GM12878 (cell line): ENCODE data around the gene LDLRAD4. TPM values are rescaled to one million over a fixed set of nuclear protein-coding genes. Genes with fewer than 3 reads are reported as not detected.
A peak's percentile ranks its signal among the peaks of the same experiment; 100 is the strongest.

ENCODE experiments used
- ATAC-seq: fragments of 200-7000 bp; cut with Tn5 transposase; 3 replicates; pipeline ENCODE4 v1.9.1; 2020; ENCODE audit warnings: mild to moderate bottlenecking, moderate library complexity
- BruUV-seq: library from RNA; stranded (reverse); fragments of 400-500 nt; replicated peaks from 2 replicates; lab custom pipeline; 2021; lab: Mats Ljungman, UMichigan
- CTCF ChIA-PET: fragments of 300-600 bp; sonication (Branson Sonifier 250); formaldehyde crosslinking; extraction: SDS; loops from one replicate; lab custom pipeline; 2021; ENCODE audit warnings: inconsistent platforms; lab: Yijun Ruan, JAX
- POLR2A ChIA-PET: fragments of 350-600 bp; formaldehyde crosslinking; extraction: SDS; loops from one replicate; lab custom pipeline; 2021; ENCODE audit warnings: inconsistent platforms; lab: Charles Lee
- RAD21 ChIA-PET: fragments of 300-600 bp; sonication (Branson Sonifier 250); formaldehyde crosslinking; loops from one replicate; lab custom pipeline; 2023; ENCODE audit warnings: antibody characterized with exemption; ENCODE audit not compliant: unreplicated experiment; lab: Charles Lee
- SMC1A ChIA-PET: fragments of 300-600 bp; sonication (Branson Sonifier 250); formaldehyde crosslinking; loops from one replicate; lab custom pipeline; 2023; ENCODE audit not compliant: unreplicated experiment, uncharacterized antibody; lab: Charles Lee
- DNase-seq: peaks from one replicate; pipeline ENCODE4 v3.0.0-alpha.2; 2011; ENCODE audit warnings: low read depth, low spot score
- FAIRE-seq: peaks from 3 replicates; lab custom pipeline; 2011; peaks lifted over from hg19 to GRCh38; lab: Jason Lieb, UNC
- H2AFZ ChIP-seq: 2 replicates; pipeline ENCODE4 v1.6.0; 2011; ENCODE audit warnings: low read depth, low read length, control low read depth; ENCODE audit not compliant: control insufficient read depth
- H3K27ac ChIP-seq: 2 replicates; pipeline ENCODE4 v1.5.1; 2011; ENCODE audit warnings: control low read depth; ENCODE audit not compliant: control insufficient read depth, insufficient read depth
- H3K27me3 ChIP-seq, 2 experiments: replicated peaks in 1 of 2; 2 replicates each; pipeline versions ENCODE4 v1.6.0 to v1.6.1; 2011; ENCODE audit warnings: low read length in 1 of 2; ENCODE audit not compliant: control insufficient read depth in 2 of 2, insufficient read depth in 2 of 2
- H3K36me3 ChIP-seq, 2 experiments: 2 replicates each; pipeline ENCODE4 v1.5.1; 2011; ENCODE audit warnings: low read length in 1 of 2; ENCODE audit not compliant: control insufficient read depth in 2 of 2, insufficient read depth in 2 of 2
- H3K4me1 ChIP-seq: 2 replicates; pipeline ENCODE4 v1.6.1; 2011; ENCODE audit warnings: mild to moderate bottlenecking, low read length, moderate library complexity, mixed read lengths; ENCODE audit not compliant: control insufficient read depth, insufficient read depth
- H3K4me2 ChIP-seq: 2 replicates; pipeline ENCODE4 v1.6.0; 2011; ENCODE audit warnings: control low read depth; ENCODE audit not compliant: control insufficient read depth, insufficient read depth
- H3K4me3 ChIP-seq: fragments of 200-600 bp; sonication (generic); 2 replicates; pipeline ENCODE4 v1.5.1; 2016
- H3K79me2 ChIP-seq: 2 replicates; pipeline ENCODE4 v1.6.0; 2011; ENCODE audit warnings: low read length; ENCODE audit not compliant: control insufficient read depth, insufficient read depth
- H3K9ac ChIP-seq: 2 replicates; pipeline ENCODE4 v1.8.0; 2011; ENCODE audit warnings: low read length, control low read depth, mixed read lengths; ENCODE audit not compliant: control insufficient read depth, insufficient read depth
- H3K9me3 ChIP-seq: replicated peaks from 3 replicates; pipeline ENCODE4 v1.5.1; 2011; ENCODE audit warnings: mild to moderate bottlenecking, low read length; ENCODE audit not compliant: control insufficient read depth, insufficient read depth
- H4K20me1 ChIP-seq: 2 replicates; pipeline ENCODE4 v1.6.0; 2011; ENCODE audit not compliant: control insufficient read depth, insufficient read depth
- GATAD2B ChIP-seq: fragments of 450-650 bp; conservative IDR thresholded peaks from 2 replicates; pipeline ENCODE4 v1.6.1; 2017; ENCODE audit warnings: low read depth, mild to moderate bottlenecking, moderate library complexity
- MEF2B ChIP-seq: fragments of 450-650 bp; IDR thresholded peaks from 2 replicates; pipeline ENCODE4 v1.6.1; 2018; ENCODE audit warnings: mild to moderate bottlenecking, moderate library complexity; ENCODE audit not compliant: partially characterized antibody, poor library complexity, severe bottlenecking
- NFXL1 ChIP-seq: fragments of 450-650 bp; IDR thresholded peaks from 2 replicates; pipeline ENCODE4 v1.6.1; 2017; ENCODE audit warnings: antibody characterized with exemption, mild to moderate bottlenecking, borderline replicate concordance
- POLR2A ChIP-seq: IDR thresholded peaks from 2 replicates; pipeline ENCODE4 v1.6.1; 2011; ENCODE audit warnings: low read depth, mild to moderate bottlenecking, low read length
- RB1 ChIP-seq: fragments of 450-650 bp; formaldehyde crosslinking; IDR thresholded peaks from 2 replicates; pipeline ENCODE4 v1.6.1; 2017; ENCODE audit warnings: mild to moderate bottlenecking, borderline replicate concordance
- STAT3 ChIP-seq: IDR thresholded peaks from 2 replicates; pipeline ENCODE4 v1.6.1; 2011; ENCODE audit warnings: low read depth, low read length, improper control_type of control experiment
- TCF7 ChIP-seq: IDR thresholded peaks from 2 replicates; pipeline ENCODE4 v1.6.1; 2014; ENCODE audit warnings: antibody characterized with exemption, borderline replicate concordance
- ZNF384 ChIP-seq: IDR thresholded peaks from 2 replicates; pipeline ENCODE4 v1.6.1; 2012; ENCODE audit warnings: low read depth, mild to moderate bottlenecking, low read length, improper control_type of control experiment, borderline replicate concordance
- WGBS: methylation state at CpG from one replicate; pipeline ENCODE4 v1.1.6; 2016; ENCODE audit warnings: low lambda C conversion rate; ENCODE audit not compliant: insufficient replicate concordance, insufficient coverage; ENCODE audit errors: missing lambda C conversion rate; 5-methylcytosine and 5-hydroxymethylcytosine counted together
- in situ Hi-C: fragments of 300-500 bp; cut with MboI; formaldehyde crosslinking; loops from 9 replicates; pipeline ENCODE4 v1.14.3; 2018; ENCODE audit warnings: mixed read lengths
- intact Hi-C: fragments of 100-400 bp; cut with micrococcal nuclease; formaldehyde crosslinking; loops from one replicate; pipeline ENCODE4 v1.14.2; 2022; ENCODE audit not compliant: unreplicated experiment
- polyA plus RNA-seq, 11 experiments: library from polyadenylated mRNA; depleted of rRNA in 4 of 11; unstranded in 6 of 11; stranded (reverse) in 5 of 11; fragments of >200 nt; fragmentation: Nextera tagmentation in 4 of 11; fragmentation: Illumina TruSeq in 1 of 11; extraction: Ambion mirVana in 4 of 11; extraction: Trizol in 1 of 11; gene quantifications; 1 replicate in 1 of 11; 2 replicates in 10 of 11; pipeline versions ENCODE4 v1.2.1 to v1.2.3, GENCODE V29; 2011 to 2016; ENCODE audit warnings: inconsistent platforms in 2 of 11, missing spikeins in 2 of 11, low read depth in 1 of 11
- total RNA-seq, 4 experiments: library from RNA; depleted of rRNA in 3 of 4; stranded (reverse); fragments of >200 nt in 3 of 4; fragmentation: Illumina TruSeq in 1 of 4; extraction: Trizol in 1 of 4; gene quantifications; 2 replicates each; pipeline versions ENCODE4 v1.2.1 to v1.2.3, GENCODE V29; 2013 to 2021

The LDLRAD4 gene
- total and polyA plus RNA-seq, 10 of the 15 experiments (the other 5 are each of a cell fraction or from before 2014, with no cell fraction given), result 2.7 to 16.8 (median 11.2) TPM

DNA sequence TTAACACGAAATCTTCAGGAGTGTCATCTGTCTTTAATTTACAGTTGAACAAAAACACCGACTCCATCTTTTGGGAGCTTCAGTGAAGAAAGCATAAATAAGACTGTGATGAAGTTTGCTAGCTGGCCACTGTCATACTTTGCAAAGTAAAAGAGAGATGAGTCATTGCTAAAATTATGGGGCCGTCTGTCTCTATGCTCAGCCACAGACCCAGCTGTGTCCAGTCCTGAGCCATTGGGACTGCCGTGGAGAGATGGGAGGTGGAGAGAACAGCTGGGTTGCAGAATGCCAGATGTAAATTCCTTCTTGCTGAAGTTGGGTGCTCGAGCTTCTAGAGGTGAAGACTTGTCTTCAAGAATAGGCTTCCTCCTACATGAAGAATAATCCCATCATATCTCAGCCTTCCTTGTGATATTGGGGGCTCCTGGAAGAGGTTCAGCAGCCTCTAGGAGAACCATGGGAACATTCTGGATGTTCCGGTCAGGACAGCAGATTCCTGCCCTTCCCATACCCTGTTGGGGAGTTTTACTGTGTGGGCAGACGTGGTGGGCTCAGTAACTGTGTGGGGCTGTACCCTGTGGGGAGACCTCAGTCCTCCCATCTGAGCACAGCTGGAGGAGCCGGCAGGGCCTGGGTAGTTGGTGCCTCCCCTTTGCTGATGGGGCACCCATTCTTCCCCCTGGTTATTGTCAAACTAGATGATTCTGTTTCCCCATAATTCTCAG lies 71.1 kb downstream of the LDLRAD4 start:
- in situ Hi-C loops (no loop called here), intact Hi-C loops (loop anchor here (10.0 kb wide), 1 partner anchor 55 kb away; no protein-coding TSS in a partner anchor)
- no peaks in the 10 kb centered on the region; a peak in 2 of 4 replicates for H3K27me3 ChIP-seq
- no peak overlapping the region for H3K4me2 ChIP-seq
- 15% methylated on average over 8 of the region's 8 CpGs for WGBS
- no peaks in the 10 kb centered on the region for H4K20me1 ChIP-seq
- TF ChIP-seq NFXL1 (no peak), RB1 (no peak), ZNF384 (no peak)
- no peak overlapping the region for H2AFZ ChIP-seq
- peak; percentile 53 for ATAC-seq
- H3K79me2 ChIP-seq, result no peaks in the 10 kb centered on the region
- no TSS peak for BruUV-seq
- ChIA-PET RAD21 (interaction anchor here (0.7 to 1.0 kb wide), 2 partner anchors 278 to 324 kb away, joined by 3 read pairs; no protein-coding TSS in a partner anchor), POLR2A (interaction anchor here (1.9 kb wide), 1 partner anchor 11 kb away, joined by 8 read pairs; no protein-coding TSS in a partner anchor), CTCF (interaction anchor here (1.0 to 1.1 kb wide), 2 partner anchors 9 to 10 kb away, joined by 3 to 4 read pairs; no protein-coding TSS in a partner anchor), SMC1A (interaction anchor here (0.9 to 2.5 kb wide), 5 partner anchors 11 to 340 kb away, joined by 3 to 9 read pairs (median 3); no protein-coding TSS in a partner anchor)
- H3K9ac ChIP-seq, result no peak overlapping the region
- no peaks in the 10 kb centered on the region for H3K36me3 ChIP-seq
- no peaks in the 10 kb centered on the region for H3K4me1 ChIP-seq
- H3K27ac ChIP-seq, result no peak overlapping the region
- no peaks in the 10 kb centered on the region for H3K9me3 ChIP-seq
- FAIRE-seq, result no peak
- no peak overlapping the region for H3K4me3 ChIP-seq
- DNase-seq, result no peak

DNA sequence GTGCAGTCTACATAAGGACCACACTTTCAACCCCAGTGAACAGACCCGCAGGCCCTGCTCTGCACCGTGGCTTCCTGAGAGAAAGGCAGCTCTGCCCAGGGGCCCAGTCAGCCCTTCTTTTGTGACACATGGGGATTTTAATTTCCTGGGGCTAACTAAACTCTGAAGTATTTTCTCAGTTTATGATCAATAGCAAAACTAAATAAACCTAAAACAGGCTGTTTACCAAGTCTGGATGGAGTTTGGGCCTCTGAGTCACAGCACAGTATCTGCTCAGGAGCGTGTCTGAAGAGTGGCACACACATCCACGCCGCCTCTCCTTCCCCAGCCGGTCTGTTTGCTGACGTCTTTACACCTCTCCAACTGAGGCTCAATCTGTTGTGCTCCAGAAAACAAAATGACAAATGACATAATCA lies 72.3 kb downstream of the LDLRAD4 start:
- no peak overlapping the region for H3K27ac ChIP-seq
- FAIRE-seq, result no peak
- no peaks in the 10 kb centered on the region; a peak in 1 of 4 replicates for H3K27me3 ChIP-seq
- ChIA-PET RAD21 (no interaction called here), CTCF (interaction anchor here (0.6 to 1.2 kb wide), 3 partner anchors 75 to 397 kb away, joined by 4 read pairs; no protein-coding TSS in a partner anchor), SMC1A (interaction anchor here (0.8 to 2.1 kb wide), 3 partner anchors 12 to 339 kb away, joined by 3 to 10 read pairs (median 3); no protein-coding TSS in a partner anchor), POLR2A (no interaction called here)
- intact Hi-C loops (loop anchor here (10.0 kb wide), 1 partner anchor 56 kb away; no protein-coding TSS in a partner anchor), in situ Hi-C loops (no loop called here)
- H3K36me3 ChIP-seq, result no peaks in the 10 kb centered on the region
- peak; percentile 47; the same call in 2 of the 3 replicates for ATAC-seq
- no peak overlapping the region for H3K9ac ChIP-seq
- H3K4me3 ChIP-seq, result no peak overlapping the region
- no peaks in the 10 kb centered on the region for H3K9me3 ChIP-seq
- H4K20me1 ChIP-seq, result no peaks in the 10 kb centered on the region
- no peak overlapping the region for H2AFZ ChIP-seq
- TF ChIP-seq POLR2A (no peak), GATAD2B (no peak), TCF7 (no peak), STAT3 (no peak), MEF2B (no peak)
- TF ChIP-seq, all 136 proteins: peak for 0
- no peak for DNase-seq
- 10% methylated on average over 7 of the region's 7 CpGs for WGBS
- BruUV-seq, result no TSS peak
- Histone ChIP-seq H3K4me1 (no peaks in the 10 kb centered on the region), H3K4me2 (no peak overlapping the region), H3K79me2 (no peaks in the 10 kb centered on the region)
